ENCODE results near the gene CLK1. TPM values are rescaled to one million over a fixed set of nuclear protein-coding genes. Genes with fewer than 3 reads are reported as not detected.
"Not testable (repeated sequence)": the region's sequence is repeated elsewhere in the genome, so short reads cannot be mapped to it uniquely, and the experiment has no call there.

The CLK1 gene
- total RNA-seq, 2 experiments from 2014 or later, result 174 to 196 TPM

- peaks cover 60% of the 10 kb centered on the region for H3K36me3 Mint-ChIP-seq (ENCODE audit: low read depth)
- intact Hi-C loops (cut with micrococcal nuclease), result no loop called here
- no peak overlapping the region for H3K4me3 Mint-ChIP-seq
- H3K27me3 Mint-ChIP-seq (ENCODE audit: low read depth), result no peaks in the 10 kb centered on the region
- H3K27ac Mint-ChIP-seq, result peak overlapping the region; percentile 60
- H3K4me1 Mint-ChIP-seq (ENCODE audit: low read depth), result peaks cover 38% of the 10 kb centered on the region
- DNase-seq, result no peak
- no peaks in the 10 kb centered on the region for H3K9me3 Mint-ChIP-seq
- CTCF ChIA-PET, result interaction anchor here (0.6 to 1.2 kb wide), 2 partner anchors 108 to 244 kb away, joined by 3 read pairs; no protein-coding TSS in a partner anchor
These were observed 43.8 kb downstream of the CLK1 start for GRCh38 chr2:200820573-200821234.

- peaks cover 57% of the 10 kb centered on the region for H3K4me1 Mint-ChIP-seq (ENCODE audit: low read depth)
- DNase-seq; H3K4me3 Mint-ChIP-seq; H3K27me3 Mint-ChIP-seq (ENCODE audit: low read depth); intact Hi-C loops (cut with micrococcal nuclease); H3K9me3 Mint-ChIP-seq: not testable (repeated sequence)
- peak overlapping the region; percentile 22 for H3K27ac Mint-ChIP-seq
- CTCF ChIA-PET, result interaction anchor here (0.7 kb wide), 1 partner anchor 25 kb away, joined by 3 read pairs; no protein-coding TSS in a partner anchor
- peaks cover 76% of the 10 kb centered on the region for H3K36me3 Mint-ChIP-seq (ENCODE audit: low read depth)
These were observed 45.7 kb downstream of the CLK1 start for GRCh38 chr2:200818732-200819131.

- H3K27ac Mint-ChIP-seq, result peak overlapping the region; percentile 100
- CTCF ChIA-PET, result interaction anchor here (1.3 to 2.8 kb wide), 3 partner anchors 34 to 102 kb away, joined by 3 to 17 read pairs (median 8); no protein-coding TSS in a partner anchor
- H3K27me3 Mint-ChIP-seq (ENCODE audit: low read depth), result no peaks in the 10 kb centered on the region
- H3K4me3 Mint-ChIP-seq, result peak overlapping the region; percentile 75
- H3K4me1 Mint-ChIP-seq (ENCODE audit: low read depth), result peaks cover 54% of the 10 kb centered on the region
- no peaks in the 10 kb centered on the region for H3K9me3 Mint-ChIP-seq
- peaks cover 69% of the 10 kb centered on the region for H3K36me3 Mint-ChIP-seq (ENCODE audit: low read depth)
- no peak for DNase-seq
- intact Hi-C loops (cut with micrococcal nuclease), result loop anchor here (1.0 to 5.0 kb wide), 14 partner anchors 47 to 1462 kb away; partner anchors contain the start of genes CASP10, STRADB and TRAK2
These were observed 49.5 kb downstream of the CLK1 start for GRCh38 chr2:200814917-200815316.

GRCh38 chr2:200814276-200814815 lies 50.1 kb downstream of the CLK1 start:
- peak overlapping the region; percentile 100 for H3K27ac Mint-ChIP-seq
- H3K27me3 Mint-ChIP-seq (ENCODE audit: low read depth), result no peaks in the 10 kb centered on the region
- CTCF ChIA-PET, result interaction anchor here (0.5 to 2.8 kb wide), 6 partner anchors 34 to 418 kb away, joined by 3 to 17 read pairs (median 4); partner anchors contain the start of gene CFLAR
- no peaks in the 10 kb centered on the region for H3K9me3 Mint-ChIP-seq
- DNase-seq, result peak; percentile 74
- peaks cover 65% of the 10 kb centered on the region for H3K36me3 Mint-ChIP-seq (ENCODE audit: low read depth)
- intact Hi-C loops (cut with micrococcal nuclease), result loop anchor here (1.0 to 5.0 kb wide), 14 partner anchors 48 to 1463 kb away; partner anchors contain the start of genes CASP10, STRADB and TRAK2
- H3K4me3 Mint-ChIP-seq, result peak overlapping the region; percentile 75
- peaks cover 56% of the 10 kb centered on the region for H3K4me1 Mint-ChIP-seq (ENCODE audit: low read depth)

- peak overlapping the region; percentile 99 for H3K4me3 Mint-ChIP-seq
- CTCF ChIA-PET, result interaction anchor here (0.6 to 0.8 kb wide), 2 partner anchors 109 to 224 kb away, joined by 3 read pairs; no protein-coding TSS in a partner anchor
- H3K4me1 Mint-ChIP-seq (ENCODE audit: low read depth), result peaks cover 51% of the 10 kb centered on the region
These were observed 52.1 kb downstream of the CLK1 start for GRCh38 chr2:200812122-200813022.

DNA sequence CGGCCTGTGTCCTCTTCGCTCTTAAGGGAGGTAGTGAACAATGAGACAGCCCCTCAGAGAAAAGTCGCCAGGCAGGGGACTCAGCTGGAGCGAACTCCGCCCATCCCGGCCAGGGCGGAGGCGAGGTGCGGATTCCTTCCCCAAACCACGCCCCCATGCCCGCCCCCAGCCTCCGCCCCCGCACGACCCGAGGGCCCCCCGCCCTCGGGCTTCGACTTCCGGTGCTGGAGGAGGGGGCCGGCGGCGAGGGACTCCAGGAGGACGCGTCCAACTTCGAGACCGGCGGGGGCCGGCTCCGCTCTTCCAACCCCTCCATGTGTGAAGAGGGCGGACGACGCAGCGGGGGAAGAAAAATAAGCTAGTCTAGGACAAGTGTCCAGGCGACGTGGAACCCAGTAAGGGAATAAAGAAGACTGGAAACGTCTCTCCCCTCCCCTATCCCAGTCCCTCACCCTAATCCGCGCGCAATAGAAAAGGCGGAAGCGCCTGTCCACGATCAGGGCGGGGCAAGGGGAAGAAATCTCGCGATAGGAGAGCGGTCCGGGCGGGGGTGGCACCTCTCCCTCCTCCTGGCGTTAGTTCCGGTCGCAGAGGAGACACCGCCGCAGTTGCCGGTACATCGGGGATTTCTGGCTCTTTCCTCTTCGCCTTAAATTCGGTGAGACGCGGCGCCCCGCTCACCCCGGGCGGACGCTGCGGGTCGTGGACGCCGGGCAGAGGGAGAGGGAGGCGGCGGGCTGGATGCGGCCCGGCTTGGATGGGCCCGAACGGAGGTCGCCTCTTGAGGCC lies 52.9 kb downstream of the CLK1 start, which contains the start of gene BZW1:
Gene BZW1, plus strand, starts transcription at position 578 of the 789 bp plus-strand sequence. CDS start 1,308 bp downstream, outside the sequence.
- Mint-ChIP-seq H3K9me3 (no peaks in the 10 kb centered on the region), H3K27ac (peak within 1 kb of the TSS; percentile 100), H3K36me3 (ENCODE audit: low read depth) (peaks cover 39% of the 10 kb centered on the region), H3K4me3 (peak within 1 kb of the TSS; percentile 99), H3K27me3 (ENCODE audit: low read depth) (no peaks in the 10 kb centered on the region), H3K4me1 (ENCODE audit: low read depth) (peaks cover 46% of the 10 kb centered on the region)
- peak; percentile 99 for DNase-seq
- intact Hi-C loops (cut with micrococcal nuclease), result loop anchor here (1.0 to 5.0 kb wide), 17 partner anchors 13 to 1466 kb away; partner anchors contain the start of genes CASP10, CFLAR, CLK1 and HYCC2
- CTCF ChIA-PET, result interaction anchor here (0.6 to 1.0 kb wide), 3 partner anchors 43 to 223 kb away, joined by 3 read pairs; no protein-coding TSS in a partner anchor

More at GRCh38 chr2:200812122-200813022, 52.1 kb downstream of the CLK1 start:
- peak overlapping the region; percentile 100 for H3K27ac Mint-ChIP-seq
- H3K36me3 Mint-ChIP-seq (ENCODE audit: low read depth), result peaks cover 47% of the 10 kb centered on the region
- intact Hi-C loops (cut with micrococcal nuclease), result loop anchor here (5.0 kb wide), 7 partner anchors 195 to 1465 kb away; partner anchors contain the start of genes CASP10, STRADB and TRAK2
- no peaks in the 10 kb centered on the region for H3K27me3 Mint-ChIP-seq (ENCODE audit: low read depth)
- peak; percentile 61 for DNase-seq
- H3K9me3 Mint-ChIP-seq, result no peaks in the 10 kb centered on the region

DNA sequence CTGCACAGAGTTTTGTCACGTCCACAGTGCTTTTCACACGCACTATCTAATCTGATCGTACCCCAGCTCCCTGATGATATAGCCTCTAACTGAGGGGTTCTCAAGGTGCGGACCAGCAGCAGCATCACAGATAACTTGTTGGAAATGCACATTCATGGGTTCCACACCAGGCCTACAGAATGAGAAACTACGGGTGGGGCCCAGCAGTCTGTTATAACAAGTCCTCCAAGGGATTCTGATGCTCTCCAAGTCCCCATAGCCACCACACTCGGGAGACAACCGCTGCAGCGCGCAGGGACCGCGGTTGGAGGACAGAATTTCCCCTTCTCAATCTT lies 53.5 kb downstream of the CLK1 start:
- H3K9me3 Mint-ChIP-seq, result no peaks in the 10 kb centered on the region
- peaks cover 33% of the 10 kb centered on the region for H3K36me3 Mint-ChIP-seq (ENCODE audit: low read depth)
- peaks cover 40% of the 10 kb centered on the region for H3K4me1 Mint-ChIP-seq (ENCODE audit: low read depth)
- no peak for DNase-seq
- CTCF ChIA-PET, result interaction anchor here (1.0 kb wide), 2 partner anchors 42 to 98 kb away, joined by 3 to 4 read pairs; no protein-coding TSS in a partner anchor
- H3K27me3 Mint-ChIP-seq (ENCODE audit: low read depth), result no peaks in the 10 kb centered on the region
- peak overlapping the region; percentile 99 for H3K4me3 Mint-ChIP-seq
- intact Hi-C loops (cut with micrococcal nuclease), result loop anchor here (1.0 to 5.0 kb wide), 17 partner anchors 13 to 1466 kb away; partner anchors contain the start of genes CASP10, CFLAR, CLK1 and HYCC2
- peak overlapping the region; percentile 98 for H3K27ac Mint-ChIP-seq

GRCh38 chr2:200810252-200810997 lies 54.0 kb downstream of the CLK1 start:
- Mint-ChIP-seq H3K9me3 (no peaks in the 10 kb centered on the region), H3K36me3 (ENCODE audit: low read depth) (peaks cover 28% of the 10 kb centered on the region), H3K4me1 (ENCODE audit: low read depth) (peaks cover 35% of the 10 kb centered on the region), H3K4me3 (peak overlapping the region; percentile 99), H3K27ac (peak overlapping the region; percentile 98), H3K27me3 (ENCODE audit: low read depth) (no peaks in the 10 kb centered on the region)
- intact Hi-C loops (cut with micrococcal nuclease), result loop anchor here (2.0 to 5.0 kb wide), 9 partner anchors 193 to 1467 kb away; partner anchors contain the start of genes CASP10, CFLAR, STRADB and TRAK2
- CTCF ChIA-PET, result interaction anchor here (0.7 to 1.1 kb wide), 4 partner anchors 42 to 1223 kb away, joined by 3 to 4 read pairs (median 4); partner anchors contain the start of genes CLK1 and FZD7
- DNase-seq, result no peak

DNA sequence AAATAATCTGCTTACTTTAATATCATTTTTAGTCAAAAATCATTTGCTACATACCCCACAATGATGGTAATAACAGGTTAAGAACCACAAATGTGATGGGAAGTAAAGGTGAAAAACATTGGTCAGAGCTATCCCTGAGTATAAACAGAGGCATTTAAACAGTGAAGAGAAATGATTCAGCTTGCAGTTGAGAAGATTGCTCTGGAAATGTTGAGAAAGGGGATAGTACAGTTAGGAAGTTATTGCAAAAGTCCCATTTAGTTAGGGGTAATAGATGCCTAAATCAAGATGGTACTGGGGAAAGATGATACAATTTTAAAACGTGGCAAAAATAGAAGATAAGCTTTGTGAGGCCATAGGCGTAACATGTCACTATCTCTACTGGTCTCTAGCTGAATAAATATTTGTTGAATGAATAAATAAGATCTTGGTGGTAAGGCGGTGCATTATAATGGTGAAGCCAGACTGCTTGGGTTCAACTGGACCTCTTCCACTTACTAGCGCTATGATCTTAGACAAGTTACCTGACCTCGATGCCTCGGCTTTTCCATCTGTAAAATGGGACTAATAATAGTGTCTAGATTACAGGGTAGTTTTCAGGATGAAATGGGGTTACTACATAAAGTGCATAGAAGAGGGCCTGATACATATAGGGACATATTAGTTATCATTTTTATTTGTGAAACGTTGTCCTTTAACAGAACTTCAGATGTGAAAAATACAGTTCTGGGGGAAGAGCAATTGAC lies 54.8 kb downstream of the CLK1 start:
- CTCF ChIA-PET, result interaction anchor here (0.7 to 1.1 kb wide), 2 partner anchors 54 to 1224 kb away, joined by 3 to 4 read pairs; partner anchors contain the start of genes CLK1 and FZD7
- Mint-ChIP-seq H3K27ac (no peak overlapping the region), H3K4me1 (ENCODE audit: low read depth) (peaks cover 27% of the 10 kb centered on the region), H3K27me3 (ENCODE audit: low read depth) (no peaks in the 10 kb centered on the region), H3K9me3 (no peaks in the 10 kb centered on the region), H3K4me3 (no peak overlapping the region), H3K36me3 (ENCODE audit: low read depth) (peaks cover 21% of the 10 kb centered on the region)
- no peak for DNase-seq
- intact Hi-C loops (cut with micrococcal nuclease), result loop anchor here (2.0 to 5.0 kb wide), 9 partner anchors 192 to 1468 kb away; partner anchors contain the start of genes CASP10, CFLAR, STRADB and TRAK2

Data from activated naive CD4-positive, alpha-beta T cell treated with anti-CD3 and anti-CD28 coated beads for 36 hours (primary cell).